Bone marrow (tissue), 2 donors: ENCODE measurements around the gene RGL3.
"Not testable (repeated sequence)": the region's sequence is repeated elsewhere in the genome, so short reads cannot be mapped to it uniquely, and the experiment has no call there.

ENCODE experiments used
- DNase-seq, 2 donors: peaks; one replicate each; lab custom pipeline; 2025; lab: John Stamatoyannopoulos, UW

RGL3 gene

GRCh38 chr19:11361771-11362731, 57.1 kb downstream of the RGL3 start:
- DNase-seq = no peak

GRCh38 chr19:11361037-11361770, 57.9 kb downstream of the RGL3 start:
- DNase-seq = no peak

GRCh38 chr19:11359421-11359820, 59.7 kb downstream of the RGL3 start:
- no peak for DNase-seq

- no peak for DNase-seq
Measured at GRCh38 chr19:11356676-11357550, 62.2 kb downstream of the RGL3 start.

- no peak for DNase-seq
Measured at GRCh38 chr19:11356074-11356397, 63.1 kb downstream of the RGL3 start.

- peak; percentile 39 to 82 for DNase-seq
Measured at GRCh38 chr19:11355160-11356073, 63.7 kb downstream of the RGL3 start, which contains the start of gene PLPPR2. PLPPR2 (plus strand) TSS chr19:11355432; CDS start chr19:11357674, 2,242 bp downstream.

- DNase-seq = not testable (repeated sequence)
Measured at GRCh38 chr19:11354102-11354501, 65.0 kb downstream of the RGL3 start.

GRCh38 chr19:11349171-11349570, 69.9 kb downstream of the RGL3 start:
- no peak for DNase-seq

GRCh38 chr19:11347546-11348039, 71.5 kb downstream of the RGL3 start:
- DNase-seq = no peak

- peak; percentile 76 to 97 for DNase-seq
Measured at GRCh38 chr19:11346104-11346940, 72.8 kb downstream of the RGL3 start, which contains the start of the genes CCDC159 and TMEM205. CCDC159 (plus strand) TSS chr19:11346519; CDS start chr19:11346607, 88 bp downstream. TMEM205 (minus strand) TSS chr19:11346268; CDS start chr19:11345619, 649 bp downstream.

- DNase-seq = no peak
Measured at GRCh38 chr19:11345122-11345803, 73.9 kb downstream of the RGL3 start.
